HepG2 (cell line): ENCODE measurements around the gene TFPI. TPM values are rescaled to one million over a fixed set of nuclear protein-coding genes. Genes with fewer than 3 reads are reported as not detected.

Experiments used
- ATAC-seq: fragments of 200-7000 bp; cut with Tn5 transposase; 3 replicates; pipeline ENCODE4 v1.9.1; 2020; ENCODE audit warnings: mild to moderate bottlenecking, moderate library complexity
- BruUV-seq: library from RNA; stranded (reverse); fragments of 400-500 nt; replicated peaks from 2 replicates; lab custom pipeline; 2021; lab: Mats Ljungman, UMichigan
- CTCF ChIA-PET: fragments of 300-600 bp; formaldehyde crosslinking; extraction: SDS; loops from one replicate; lab custom pipeline; 2021; ENCODE audit warnings: low total read pairs, inconsistent platforms, low intra/inter-chr PET ratio; lab: Yijun Ruan, JAX
- POLR2A ChIA-PET: fragments of 350-600 bp; sonication (Branson Sonifier 250); formaldehyde crosslinking; loops from one replicate; lab custom pipeline; 2020; ENCODE audit warnings: antibody characterized with exemption, inconsistent platforms; lab: Yijun Ruan, JAX
- DNase-seq: peaks from one replicate; pipeline ENCODE4 v3.0.0-alpha.2; 2015; ENCODE audit warnings: low spot score
- FAIRE-seq: peaks from 3 replicates; lab custom pipeline; 2011; peaks lifted over from hg19 to GRCh38; lab: Jason Lieb, UNC
- H2AFZ ChIP-seq: one replicate; pipeline ENCODE4 v1.6.1; 2011; ENCODE audit warnings: low read length, inconsistent platforms
- H3K27ac ChIP-seq: fragments of 300-600 bp; 3 replicates; pipeline ENCODE4 v1.8.0; 2011; ENCODE audit warnings: mixed run types, mild to moderate bottlenecking, mixed read lengths, low read length, inconsistent platforms; ENCODE audit not compliant: insufficient read depth; ENCODE audit errors: extremely low read length
- H3K27me3 ChIP-seq, 2 experiments: fragments of 200-600 bp in 1 of 2; 2 replicates in 1 of 2; 3 replicates in 1 of 2; pipeline versions ENCODE4 v1.6.0 to v1.8.0; 2011; ENCODE audit warnings: low read length in 2 of 2, mild to moderate bottlenecking in 2 of 2, moderate library complexity in 2 of 2, inconsistent platforms in 1 of 2; ENCODE audit not compliant: insufficient read depth in 2 of 2, control insufficient read depth in 1 of 2
- H3K36me3 ChIP-seq, 2 experiments: fragments of 200-600 bp in 1 of 2; replicated peaks in 1 of 2; 2 replicates in 1 of 2; 3 replicates in 1 of 2; pipeline versions ENCODE4 v1.5.1 to v1.8.0; 2011; ENCODE audit warnings: low read length in 2 of 2, inconsistent platforms in 1 of 2; ENCODE audit not compliant: insufficient read depth in 2 of 2, control insufficient read depth in 1 of 2
- H3K4me1 ChIP-seq: 2 replicates; pipeline ENCODE4 v1.5.1; 2012; ENCODE audit warnings: low read length, inconsistent platforms; ENCODE audit not compliant: insufficient read depth
- H3K4me2 ChIP-seq: 2 replicates; pipeline ENCODE4 v1.6.0; 2011; ENCODE audit warnings: low read depth, low read length, inconsistent platforms
- H3K4me3 ChIP-seq, 3 experiments: fragments of 200-600 bp in 1 of 3; sonication (generic), shearing (Covaris generic) in 1 of 3; replicated peaks in 1 of 3; 2 replicates each; pipeline ENCODE4 v1.5.1; 2011 to 2016; ENCODE audit warnings: low read length in 3 of 3, inconsistent platforms in 2 of 3, low read depth in 2 of 3, mild to moderate bottlenecking in 2 of 3, control low read depth in 1 of 3, mixed read lengths in 1 of 3; ENCODE audit not compliant: insufficient read depth in 1 of 3
- H3K79me2 ChIP-seq: one replicate; pipeline ENCODE4 v1.6.1; 2011; ENCODE audit warnings: low read length, inconsistent platforms; ENCODE audit not compliant: insufficient read depth
- H3K9ac ChIP-seq: 2 replicates; pipeline ENCODE4 v1.6.0; 2011; ENCODE audit warnings: mild to moderate bottlenecking, low read depth, low read length, inconsistent platforms; ENCODE audit not compliant: insufficient read depth
- H3K9me3 ChIP-seq: 2 replicates; pipeline ENCODE4 v1.5.1; 2012; ENCODE audit warnings: mild to moderate bottlenecking, low read length
- H4K20me1 ChIP-seq: 2 replicates; pipeline ENCODE4 v1.6.0; 2011; ENCODE audit warnings: inconsistent platforms, mild to moderate bottlenecking, low read length, moderate library complexity; ENCODE audit not compliant: insufficient read depth
- ARID5B ChIP-seq: IDR thresholded peaks from 2 replicates; pipeline ENCODE4 v1.4.0; 2020; ENCODE audit warnings: mild to moderate bottlenecking, missing genetic modification reagents
- ETV5 ChIP-seq: IDR thresholded peaks from 2 replicates; pipeline ENCODE4 v1.6.1; 2018; ENCODE audit warnings: missing biosample characterization, missing genetic modification reagents, inconsistent platforms, borderline replicate concordance
- FOXA3 ChIP-seq: IDR thresholded peaks from 2 replicates; pipeline ENCODE4 v1.6.1; 2016; ENCODE audit warnings: missing genetic modification reagents, missing compliant biosample characterization
- HNF1A ChIP-seq, 2 experiments: sonication (generic) in 1 of 2; formaldehyde crosslinking in 1 of 2; IDR thresholded peaks; 2 replicates each; pipeline versions ENCODE4 v1.4.0 to v1.6.1; 2016 to 2020; ENCODE audit warnings: borderline replicate concordance in 1 of 2, low read depth in 1 of 2, mild to moderate bottlenecking in 1 of 2, missing genetic modification reagents in 1 of 2
- SOX13 ChIP-seq, 3 experiments: fragments of 450-650 bp in 1 of 3; sonication (generic) in 1 of 3; formaldehyde crosslinking in 1 of 3; IDR thresholded peaks in 2 of 3; conservative IDR thresholded peaks in 1 of 3; 2 replicates each; pipeline versions ENCODE4 v1.5.0 to v1.6.1; 2016 to 2020; ENCODE audit warnings: antibody characterized with exemption in 1 of 3, mild to moderate bottlenecking in 1 of 3, missing compliant biosample characterization in 1 of 3, missing genetic modification reagents in 1 of 3, moderate library complexity in 1 of 3
- STAG1 ChIP-seq: sonication (generic); formaldehyde crosslinking; IDR thresholded peaks from 2 replicates; pipeline ENCODE4 v1.4.0; 2020; ENCODE audit warnings: missing genetic modification reagents
- ZBTB42 ChIP-seq: sonication (generic); formaldehyde crosslinking; IDR thresholded peaks from 2 replicates; pipeline ENCODE4 v1.5.0; 2020; ENCODE audit warnings: mild to moderate bottlenecking, missing genetic modification reagents
- ZNF124 ChIP-seq: sonication (generic); formaldehyde crosslinking; IDR thresholded peaks from 2 replicates; pipeline ENCODE4 v1.4.0; 2020; ENCODE audit warnings: missing genetic modification reagents
- ZNF235 ChIP-seq: sonication (generic); formaldehyde crosslinking; IDR thresholded peaks from 2 replicates; pipeline ENCODE4 v1.8.1; 2023; ENCODE audit warnings: mild to moderate bottlenecking, missing genetic modification reagents, borderline replicate concordance
- ZNF446 ChIP-seq: sonication (generic); formaldehyde crosslinking; IDR thresholded peaks from 2 replicates; pipeline ENCODE4 v1.5.0; 2020; ENCODE audit warnings: mild to moderate bottlenecking, missing genetic modification reagents
- ZNF460 ChIP-seq: sonication (generic); formaldehyde crosslinking; IDR thresholded peaks from 2 replicates; pipeline ENCODE4 v1.5.1; 2020; ENCODE audit warnings: missing genetic modification reagents, mild to moderate bottlenecking, borderline replicate concordance
- ZNF547 ChIP-seq: sonication (generic); formaldehyde crosslinking; IDR thresholded peaks from 2 replicates; pipeline ENCODE4 v1.5.1; 2020; ENCODE audit warnings: mild to moderate bottlenecking, missing genetic modification reagents
- WGBS: methylation state at CpG from one replicate; pipeline ENCODE4 v1.1.6; 2017; ENCODE audit warnings: low lambda C conversion rate; 5-methylcytosine and 5-hydroxymethylcytosine counted together
- in situ Hi-C: cut with HindIII; loops from 2 replicates; pipeline ENCODE4 v1.10.0; 2017; ENCODE audit warnings: low pct_unique_long_range_greater_than_20kb; ENCODE audit not compliant: extremely low pct_ligation_motif_present
- intact Hi-C: fragments of 100-400 bp; cut with micrococcal nuclease; formaldehyde crosslinking; loops from one replicate; pipeline ENCODE4 v1.10.0; 2022; ENCODE audit not compliant: unreplicated experiment
- polyA plus RNA-seq, 8 experiments: library from polyadenylated mRNA; depleted of rRNA in 3 of 8; stranded (reverse) in 7 of 8; unstranded in 1 of 8; fragments of >200 nt; fragmentation: Illumina TruSeq in 4 of 8; extraction: Trizol in 4 of 8; gene quantifications; 2 replicates each; pipeline versions ENCODE4 v1.2.1 to v1.2.3, GENCODE V29; 2011 to 2016; ENCODE audit warnings: low read depth in 4 of 8, missing spikeins in 1 of 8, mixed read lengths in 1 of 8; ENCODE audit not compliant: insufficient read depth in 1 of 8
- total RNA-seq, 5 experiments: library from RNA; depleted of rRNA; stranded (reverse); fragments of >200 nt; fragmentation: Illumina TruSeq; extraction: Trizol; gene quantifications; 2 replicates each; pipeline ENCODE4 v1.2.3, GENCODE V29; 2016; ENCODE audit warnings: low read depth in 1 of 5
- TF ChIP-seq, protein P1 (sequence below): conservative IDR thresholded peaks from 2 replicates; pipeline ENCODE4 v1.6.1; 2018; ENCODE audit warnings: missing genetic modification reagents

TFPI gene
- total and polyA plus RNA-seq, 2 of the 13 experiments (the other 11 are each of a cell fraction or from before 2014, with no cell fraction given) = 301 to 436 TPM

DNA sequence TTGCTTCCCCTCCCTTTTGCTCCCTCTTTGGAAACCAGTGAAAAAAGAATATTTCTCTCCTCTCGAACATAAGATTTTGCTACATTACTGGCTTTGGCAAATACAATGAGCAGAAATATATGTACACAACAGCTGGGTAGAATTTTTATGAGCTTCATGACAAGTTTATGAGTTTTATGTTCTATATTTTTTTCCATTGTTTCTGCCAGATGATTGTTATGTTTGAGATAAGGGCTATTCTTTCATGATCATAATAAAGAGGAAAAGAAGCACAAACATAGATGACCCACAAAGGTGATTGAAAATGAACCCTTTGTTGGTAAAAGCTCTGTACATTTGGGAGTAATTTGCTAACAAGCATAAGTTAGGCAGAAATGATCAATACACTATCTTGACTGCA, 14.8 kb upstream of the TFPI start (continued):
- TF ChIP-seq STAG1 (CRISPR knock-in tag) = no peak
- TF ChIP-seq ZNF460 = no peak
- TF ChIP-seq, protein P1, sequence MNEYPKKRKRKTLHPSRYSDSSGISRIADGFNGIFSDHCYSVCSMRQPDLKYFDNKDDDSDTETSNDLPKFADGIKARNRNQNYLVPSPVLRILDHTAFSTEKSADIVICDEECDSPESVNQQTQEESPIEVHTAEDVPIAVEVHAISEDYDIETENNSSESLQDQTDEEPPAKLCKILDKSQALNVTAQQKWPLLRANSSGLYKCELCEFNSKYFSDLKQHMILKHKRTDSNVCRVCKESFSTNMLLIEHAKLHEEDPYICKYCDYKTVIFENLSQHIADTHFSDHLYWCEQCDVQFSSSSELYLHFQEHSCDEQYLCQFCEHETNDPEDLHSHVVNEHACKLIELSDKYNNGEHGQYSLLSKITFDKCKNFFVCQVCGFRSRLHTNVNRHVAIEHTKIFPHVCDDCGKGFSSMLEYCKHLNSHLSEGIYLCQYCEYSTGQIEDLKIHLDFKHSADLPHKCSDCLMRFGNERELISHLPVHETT = no peak
- no peak for TF ChIP-seq ZNF124 (CRISPR knock-in tag)

DNA sequence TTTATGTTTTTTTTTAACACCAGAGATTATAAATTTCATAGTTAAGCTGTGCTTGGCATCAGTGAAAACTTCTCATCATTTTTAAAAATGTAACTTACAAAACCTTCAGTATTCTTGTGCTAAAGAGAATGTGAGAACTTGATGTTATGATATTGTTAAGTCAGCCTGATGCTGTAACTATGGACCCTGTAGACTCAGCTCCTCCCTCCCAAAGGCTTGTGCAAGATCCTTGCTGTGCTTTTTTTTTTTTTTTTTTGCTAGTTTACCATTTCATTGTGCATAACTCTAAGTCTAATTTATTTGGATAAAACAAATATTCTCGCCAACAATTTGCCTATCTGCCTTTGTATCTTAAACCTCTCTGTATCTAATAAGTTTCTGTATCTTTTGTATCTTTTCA, 12.9 kb upstream of the TFPI start:
- 12% methylated on average over 1 of the region's 1 CpG for WGBS
- TF ChIP-seq ZNF547 (CRISPR knock-in tag) (no peak), HNF1A (IDR thresholded peaks at IDR 0.05; ENCODE audit: low read depth) (0 out of 2 replicates have a peak, but pooled peaks have one; percentile 19), HNF1A (CRISPR knock-in tag; IDR thresholded peaks at IDR 0.05; ENCODE audit: borderline replicate concordance) (no peak), ETV5 (CRISPR knock-in tag) (no peak), FOXA3 (CRISPR knock-in tag) (0 out of 2 replicates have a peak, but pooled peaks have one; percentile 5), ZBTB42 (no peak), SOX13 (IDR thresholded peaks at IDR 0.05) (no peak), SOX13 (CRISPR knock-in tag; conservative IDR thresholded peaks at IDR 0.05 in 1 of 2, IDR thresholded peaks at IDR 0.05 in 1 of 2) (peak in 1 of 2 experiments; percentile 18; a peak in 1 of 4 replicates), ARID5B (CRISPR knock-in tag) (peak; percentile 45; the same call in 1 of the 2 replicates), ZNF446 (CRISPR knock-in tag) (no peak), ZNF235 (CRISPR knock-in tag) (no peak)

More for the DNA sequence above, 12.9 kb upstream of the TFPI start:
- no peaks in the 10 kb centered on the region for H3K79me2 ChIP-seq
- FAIRE-seq (peak; percentile 44), ATAC-seq (peak; percentile 81), DNase-seq (peak; percentile 82)
- CTCF ChIA-PET = no interaction called here
- H3K4me1 ChIP-seq = peaks cover 41% of the 10 kb centered on the region
- no peak overlapping the region for H2AFZ ChIP-seq
- POLR2A ChIA-PET = interaction anchor here (0.7 to 1.3 kb wide), 4 partner anchors 13 to 56 kb away, joined by 3 to 7 read pairs (median 4); partner anchors contain the start of gene TFPI
- in situ Hi-C loops = no loop called here
- H3K36me3 ChIP-seq = no peaks in the 10 kb centered on the region; a peak in 1 of 5 replicates
- H3K4me3 ChIP-seq = no peak overlapping the region
- intact Hi-C loops = loop anchor here (2.0 kb wide), 1 partner anchor 16 kb away; no protein-coding TSS in a partner anchor
- H3K4me2 ChIP-seq = no peak overlapping the region
- H4K20me1 ChIP-seq = no peaks in the 10 kb centered on the region
- H3K9me3 ChIP-seq = no peaks in the 10 kb centered on the region
- no peaks in the 10 kb centered on the region for H3K27me3 ChIP-seq
- no TSS peak for BruUV-seq
- H3K9ac ChIP-seq = no peak overlapping the region
- H3K27ac ChIP-seq = peak overlapping the region; percentile 48
